ENCODE data around the gene HPS1. TPM values are rescaled to one million over a fixed set of nuclear protein-coding genes. Genes with fewer than 3 reads are reported as not detected.

HPS1 gene
- total and polyA plus RNA-seq, 2 of the 4 experiments (the other 2 are of a cell fraction): 14.0 to 55.2 TPM

DNA sequence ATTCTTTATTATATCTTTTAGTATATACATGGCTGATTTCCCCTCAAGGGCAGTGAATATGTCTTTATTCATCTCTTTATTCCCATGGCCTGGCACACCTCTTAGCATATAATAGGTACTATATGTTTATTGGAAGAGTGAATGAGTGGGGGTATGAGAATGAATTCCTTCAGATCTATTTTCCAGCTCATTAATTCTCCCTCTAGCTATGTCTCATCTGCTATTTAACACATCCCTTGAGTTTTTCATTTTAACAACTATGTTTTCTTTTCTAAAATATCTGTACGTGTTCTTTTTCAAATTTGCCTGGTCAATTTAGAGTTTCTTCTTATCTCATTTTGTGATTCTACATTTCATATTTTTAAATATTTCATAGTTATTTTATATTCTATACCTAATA is 14.4 kb downstream of the HPS1 start:
- POLR2A ChIA-PET (ENCODE audit: unreplicated experiment): no interaction called here
- CTCF ChIA-PET: interaction anchor here (0.7 to 0.8 kb wide), 2 partner anchors 10 to 16 kb away, joined by 3 to 5 read pairs; no protein-coding TSS in a partner anchor
- H4K5ac ChIP-seq (ENCODE audit: low read depth, low read length): no peak overlapping the region
- H3K9ac ChIP-seq (ENCODE audit: low read depth, low read length): no peak overlapping the region
- intact Hi-C loops (cut with micrococcal nuclease) (no loop called here), dilution Hi-C loops (cut with HindIII; ENCODE audit: low sequenced_read_pairs, unreplicated experiment) (no loop called here), in situ Hi-C loops (cut with MboI; ENCODE audit: low sequenced_read_pairs) (no loop called here)
- no CpG with 5 or more reads among the region's 1 CpG for WGBS, 2 experiments (ENCODE audit: extremely low coverage in 2 of 2, insufficient read length in 1 of 2)
- TF ChIP-seq, protein P1, sequence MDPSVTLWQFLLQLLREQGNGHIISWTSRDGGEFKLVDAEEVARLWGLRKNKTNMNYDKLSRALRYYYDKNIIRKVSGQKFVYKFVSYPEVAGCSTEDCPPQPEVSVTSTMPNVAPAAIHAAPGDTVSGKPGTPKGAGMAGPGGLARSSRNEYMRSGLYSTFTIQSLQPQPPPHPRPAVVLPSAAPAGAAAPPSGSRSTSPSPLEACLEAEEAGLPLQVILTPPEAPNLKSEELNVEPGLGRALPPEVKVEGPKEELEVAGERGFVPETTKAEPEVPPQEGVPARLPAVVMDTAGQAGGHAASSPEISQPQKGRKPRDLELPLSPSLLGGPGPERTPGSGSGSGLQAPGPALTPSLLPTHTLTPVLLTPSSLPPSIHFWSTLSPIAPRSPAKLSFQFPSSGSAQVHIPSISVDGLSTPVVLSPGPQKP (IDR thresholded peaks at IDR 0.05; ENCODE audit: borderline replicate concordance, low read depth, low read length): no peak
- TF ChIP-seq, protein P2, sequence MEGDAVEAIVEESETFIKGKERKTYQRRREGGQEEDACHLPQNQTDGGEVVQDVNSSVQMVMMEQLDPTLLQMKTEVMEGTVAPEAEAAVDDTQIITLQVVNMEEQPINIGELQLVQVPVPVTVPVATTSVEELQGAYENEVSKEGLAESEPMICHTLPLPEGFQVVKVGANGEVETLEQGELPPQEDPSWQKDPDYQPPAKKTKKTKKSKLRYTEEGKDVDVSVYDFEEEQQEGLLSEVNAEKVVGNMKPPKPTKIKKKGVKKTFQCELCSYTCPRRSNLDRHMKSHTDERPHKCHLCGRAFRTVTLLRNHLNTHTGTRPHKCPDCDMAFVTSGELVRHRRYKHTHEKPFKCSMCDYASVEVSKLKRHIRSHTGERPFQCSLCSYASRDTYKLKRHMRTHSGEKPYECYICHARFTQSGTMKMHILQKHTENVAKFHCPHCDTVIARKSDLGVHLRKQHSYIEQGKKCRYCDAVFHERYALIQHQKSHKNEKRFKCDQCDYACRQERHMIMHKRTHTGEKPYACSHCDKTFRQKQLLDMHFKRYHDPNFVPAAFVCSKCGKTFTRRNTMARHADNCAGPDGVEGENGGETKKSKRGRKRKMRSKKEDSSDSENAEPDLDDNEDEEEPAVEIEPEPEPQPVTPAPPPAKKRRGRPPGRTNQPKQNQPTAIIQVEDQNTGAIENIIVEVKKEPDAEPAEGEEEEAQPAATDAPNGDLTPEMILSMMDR (conservative IDR thresholded peaks at IDR 0.05; ENCODE audit: low read depth, low read length): no peak
- no peak overlapping the region for H3K56ac ChIP-seq (ENCODE audit: extremely low read depth, insufficient read depth, low read length)
- no peak overlapping the region for H3K4me3 ChIP-seq (ENCODE audit: insufficient read depth, low read depth, low read length)
- no peak overlapping the region for H3K18ac ChIP-seq (ENCODE audit: low read depth, low read length)
- H2BK120ac ChIP-seq (ENCODE audit: low read depth, low read length): no peak overlapping the region
- no peak for DNase-seq
- no peak overlapping the region for H4K8ac ChIP-seq (ENCODE audit: low read depth in 2 of 2, low read length in 2 of 2)
- no peak overlapping the region for H3K14ac ChIP-seq (replicated peaks; ENCODE audit: low read depth, low read length)
- no peak overlapping the region for H3K4me2 ChIP-seq (ENCODE audit: low read depth, low read length)
- no peak overlapping the region for H2AK9ac ChIP-seq (replicated peaks; ENCODE audit: low read depth, low read length, poor library complexity)
- no peak overlapping the region for H2BK5ac ChIP-seq (ENCODE audit: low read depth, low read length, poor library complexity, severe bottlenecking)
- H2BK15ac ChIP-seq (ENCODE audit: low read depth, low read length): no peak overlapping the region
- H3K79me1 ChIP-seq (ENCODE audit: low read depth in 1 of 2, low read length in 2 of 2): peaks cover under 1 to 3% of the 10 kb centered on the region in 2 experiments; a peak in 2 of 4 replicates
- H4K91ac ChIP-seq (ENCODE audit: insufficient read depth, low read depth, low read length): no peak overlapping the region
- no peak overlapping the region for H3K27ac ChIP-seq (ENCODE audit: insufficient read depth, low read length)
- H3K27me3 ChIP-seq (ENCODE audit: control insufficient read depth, insufficient read depth, low read length): no peaks in the 10 kb centered on the region
- no peaks in the 10 kb centered on the region for H3K9me3 ChIP-seq (ENCODE audit: control insufficient read depth, insufficient read depth, low read length)
- H3K23ac ChIP-seq (ENCODE audit: low read depth, low read length): no peak overlapping the region
- H2AFZ ChIP-seq (replicated peaks; ENCODE audit: low read length, poor library complexity): no peak overlapping the region
- no peak for ATAC-seq (ENCODE audit: low read depth)
- H2BK20ac ChIP-seq (ENCODE audit: low read depth, low read length): no peak overlapping the region
- H3K36me3 ChIP-seq (ENCODE audit: control insufficient read depth, insufficient read depth, low read length): peaks cover 58% of the 10 kb centered on the region
- no TSS peak for BruUV-seq (replicated peaks)
- H3K4me1 ChIP-seq (ENCODE audit: control insufficient read depth, insufficient read depth, low read length): peaks cover 9% of the 10 kb centered on the region; the same call in 1 of the 2 replicates
- no peaks in the 10 kb centered on the region for H4K20me1 ChIP-seq (ENCODE audit: insufficient read depth, low read length)
- peaks cover 12% of the 10 kb centered on the region for H3K9me1 ChIP-seq (ENCODE audit: insufficient read depth, low read length)
- no peak overlapping the region for H2AK5ac ChIP-seq (ENCODE audit: low read depth, low read length)
- H3K4ac ChIP-seq (ENCODE audit: low read depth, low read length): no peak overlapping the region

Data from IMR-90 (cell line).